D721Med (cell line): ENCODE data around the gene KCNG1.

Experiments used
- DNase-seq: peaks from one replicate; pipeline ENCODE4 v3.0.0; 2011; ENCODE audit warnings: low spot score; ENCODE audit not compliant: insufficient read length
- FAIRE-seq: peaks from 2 replicates; lab custom pipeline; 2011; peaks lifted over from hg19 to GRCh38; lab: Jason Lieb, UNC
- CTCF ChIP-seq: IDR thresholded peaks from 2 replicates; pipeline ENCODE4 v1.5.1; 2012; ENCODE audit warnings: mild to moderate bottlenecking, control low read depth; ENCODE audit not compliant: insufficient read depth; ENCODE audit errors: missing control alignments

KCNG1 gene

GRCh38 chr20:51022803-51023616 is at the start of gene KCNG1:
Gene KCNG1 (minus strand): TSS chr20:51023107. CDS start chr20:51010338, 12,769 bp downstream.
- FAIRE-seq (no peak), DNase-seq (no peak)
- TF ChIP-seq CTCF = no peak

GRCh38 chr20:51070621-51071020 is 47.7 kb upstream of the KCNG1 start:
- no peak for FAIRE-seq
- no peak for DNase-seq
- TF ChIP-seq CTCF = no peak

DNA sequence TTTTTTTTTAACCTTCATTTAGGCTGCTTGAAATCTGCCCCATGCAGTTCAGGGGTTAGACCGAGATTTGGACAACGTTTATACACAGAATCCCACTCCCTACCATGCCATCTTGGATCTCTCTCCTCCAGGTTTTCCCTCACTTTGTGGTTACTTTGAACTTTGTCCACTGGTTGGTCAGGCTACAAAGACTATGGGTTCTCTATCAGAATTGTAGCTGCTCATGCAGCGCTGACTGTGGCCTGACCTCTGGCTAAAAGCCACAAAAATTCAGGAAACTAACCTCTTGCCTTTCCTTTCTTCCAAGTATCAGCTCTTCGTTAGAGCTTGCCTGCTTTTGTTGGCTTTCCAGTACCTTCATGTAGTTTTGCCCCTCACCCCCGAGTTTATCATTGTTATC is 44.9 kb upstream of the KCNG1 start:
- DNase-seq = no peak
- TF ChIP-seq CTCF = no peak

DNA sequence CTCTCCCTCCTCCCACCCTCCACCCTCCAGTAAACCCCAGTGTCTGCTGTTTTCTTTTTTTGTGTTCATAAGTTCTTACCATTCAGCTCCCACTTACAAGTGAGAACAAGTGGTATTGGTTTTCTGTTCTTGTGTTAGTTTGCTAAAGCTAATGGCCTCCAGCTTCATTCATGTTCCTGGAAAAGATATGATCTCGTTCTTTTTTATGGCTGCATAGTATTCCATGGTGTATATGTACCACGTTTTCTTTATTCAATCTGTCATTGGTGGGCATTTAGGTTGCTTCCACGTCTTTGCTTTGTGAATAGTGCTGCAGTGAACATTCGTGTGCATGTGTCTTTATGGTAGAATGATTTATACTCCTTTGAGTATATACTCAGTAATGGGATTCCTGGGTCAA is 42.7 kb upstream of the KCNG1 start:
- no peak for TF ChIP-seq CTCF
- DNase-seq (no peak), FAIRE-seq (no peak)

More for the DNA sequence above, 44.9 kb upstream of the KCNG1 start:
- FAIRE-seq = no peak

- no peak for TF ChIP-seq CTCF
- DNase-seq = no peak
- FAIRE-seq = no peak
These were observed 41.2 kb upstream of the KCNG1 start for GRCh38 chr20:51064137-51064536.

DNA sequence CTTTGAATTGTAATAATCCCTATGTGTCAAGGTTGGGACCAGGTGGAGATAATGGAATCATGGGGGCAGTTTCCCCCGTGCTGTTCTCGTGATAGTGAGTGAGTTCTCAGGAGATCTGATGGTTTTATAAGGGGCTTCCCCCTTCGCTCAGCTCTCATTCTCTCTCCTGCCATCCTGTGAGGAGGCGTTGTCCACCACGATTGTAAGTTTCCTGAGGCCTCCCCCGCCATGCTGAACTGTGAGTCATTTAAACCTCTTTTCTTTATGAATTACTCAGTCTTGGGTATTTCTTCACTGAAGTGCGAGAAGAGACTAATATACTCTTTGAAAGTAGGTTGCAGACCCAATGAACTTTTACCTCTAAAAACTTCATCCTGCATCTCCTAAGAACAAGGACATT is 39.2 kb upstream of the KCNG1 start:
- DNase-seq (no peak), FAIRE-seq (no peak)
- no peak for TF ChIP-seq CTCF

GRCh38 chr20:51061418-51062045 is 38.6 kb upstream of the KCNG1 start:
- no peak for TF ChIP-seq CTCF
- FAIRE-seq (no peak), DNase-seq (no peak)
